Measurements from ENCODE around the gene HOMEZ. TPM values are rescaled to one million over a fixed set of nuclear protein-coding genes. Genes with fewer than 3 reads are reported as not detected.
"Not testable (repeated sequence)": the region's sequence is repeated elsewhere in the genome, so short reads cannot be mapped to it uniquely, and the experiment has no call there.

HOMEZ gene
- total and polyA plus RNA-seq, 2 of the 8 experiments (the other 6 are each of a cell fraction or from before 2014, with no cell fraction given), result 9.1 to 15.9 TPM

DNA sequence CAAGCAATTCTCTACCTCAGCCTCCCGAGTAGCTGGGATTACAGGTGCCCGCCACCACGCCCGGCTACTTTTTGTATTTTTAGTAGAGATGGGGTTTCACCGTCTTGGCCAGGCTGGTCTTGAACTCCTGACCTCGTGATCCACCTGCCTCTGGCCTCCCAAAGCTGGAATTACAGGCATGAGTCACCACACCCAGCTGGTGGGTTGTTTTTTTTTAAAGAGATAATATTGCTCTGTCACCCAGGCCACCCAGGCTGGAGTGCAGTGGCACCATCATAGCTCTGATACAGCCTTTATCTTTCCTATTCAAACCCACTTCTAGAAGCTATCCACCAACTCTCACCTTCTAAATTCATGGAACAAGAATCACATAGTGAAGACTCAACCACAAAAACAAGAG is 8.0 kb downstream of the HOMEZ start:
- H3K79me2 ChIP-seq (ENCODE audit: control insufficient read depth in 1 of 2, insufficient read depth in 2 of 2, low read length in 2 of 2); H3K23ac ChIP-seq (ENCODE audit: insufficient read length); H3K23me2 ChIP-seq (ENCODE audit: low read depth, low read length); H2BK120ac ChIP-seq (replicated peaks; ENCODE audit: low read depth, low read length); H2AK5ac ChIP-seq (ENCODE audit: low read depth, low read length); H2AFZ ChIP-seq (ENCODE audit: low read length); H3K4me3 ChIP-seq (ENCODE audit: extremely low read depth in 1 of 4, insufficient read depth in 2 of 4, low read depth in 3 of 4, low read length in 4 of 4); DNase-seq (ENCODE audit: low read depth in 1 of 2, low spot score in 2 of 2); H2BK15ac ChIP-seq (ENCODE audit: low read length); H3K36me3 ChIP-seq (ENCODE audit: control insufficient read depth in 2 of 4, insufficient read depth in 4 of 4, low read length in 3 of 4); H3K18ac ChIP-seq (ENCODE audit: extremely low read depth, low read length); H3K27ac ChIP-seq (ENCODE audit: low read depth, low read length); H3K9me3 ChIP-seq (ENCODE audit: insufficient read depth in 2 of 2, low read depth in 1 of 2, low read length in 1 of 2); H2BK12ac ChIP-seq (ENCODE audit: low read depth, low read length); H2BK5ac ChIP-seq (ENCODE audit: low read depth, low read length); H3K79me1 ChIP-seq (ENCODE audit: low read depth, low read length); H3K4me1 ChIP-seq (replicated peaks in 1 of 4; ENCODE audit: control insufficient read depth in 3 of 4, insufficient read depth in 4 of 4, low read length in 3 of 4); FAIRE-seq; H3K4me2 ChIP-seq (ENCODE audit: insufficient read depth in 1 of 2, low read depth in 2 of 2, low read length in 2 of 2); H3K14ac ChIP-seq (ENCODE audit: insufficient read length); H3K9ac ChIP-seq (replicated peaks in 1 of 4; ENCODE audit: extremely low read depth in 1 of 4, low read depth in 3 of 4, low read length in 3 of 4); H4K91ac ChIP-seq (replicated peaks; ENCODE audit: insufficient read length, low read length); H4K5ac ChIP-seq (ENCODE audit: insufficient read length, low read depth, low read length); H2BK20ac ChIP-seq (ENCODE audit: low read length); H4K20me1 ChIP-seq (replicated peaks in 1 of 2; ENCODE audit: control insufficient read depth in 1 of 2, insufficient read depth in 2 of 2, low read length in 2 of 2); H3K56ac ChIP-seq (replicated peaks; ENCODE audit: insufficient read length, low read depth, low read length); H3K4ac ChIP-seq (replicated peaks; ENCODE audit: insufficient read length, low read depth, low read length); H4K8ac ChIP-seq (ENCODE audit: extremely low read depth, insufficient read depth, low read length): not testable (repeated sequence)
- POLR2A ChIA-PET (ENCODE audit: partially characterized antibody), result interaction anchor here (0.7 to 2.2 kb wide), 4 partner anchors 9 to 37 kb away, joined by 3 to 11 read pairs (median 4); partner anchors contain the start of gene PPP1R3E
- CTCF ChIA-PET (ENCODE audit: partially characterized antibody), result interaction anchor here (0.7 to 4.9 kb wide), 7 partner anchors 10 to 157 kb away, joined by 3 to 42 read pairs (median 4); no protein-coding TSS in a partner anchor
- 95% methylated on average over 6 of the region's 6 CpGs; no CpG with 5 or more reads in 1 of the 2 experiments for WGBS, 2 experiments (ENCODE audit: extremely low coverage in 1 of 2, insufficient coverage in 1 of 2, insufficient read length in 1 of 2, insufficient replicate concordance in 2 of 2, low coverage in 1 of 2, low lambda C conversion rate in 2 of 2, missing lambda C conversion rate in 1 of 2)
- H3K27me3 ChIP-seq (replicated peaks in 1 of 4; ENCODE audit: control insufficient read depth in 3 of 4, extremely low read depth in 1 of 4, insufficient read depth in 3 of 4, low read length in 3 of 4), result peaks cover 0 to 10% (median 4%) of the 10 kb centered on the region in 4 experiments; a peak in 4 of 7 replicates

All from H1 (cell line).